ENCODE data around the gene MYH7B. TPM values are rescaled to one million over a fixed set of nuclear protein-coding genes. Genes with fewer than 3 reads are reported as not detected.

MYH7B gene
- total and polyA plus RNA-seq, 3 donors from 2014 or later = 21.8 to 30.2 (median 24.3) TPM

DNA sequence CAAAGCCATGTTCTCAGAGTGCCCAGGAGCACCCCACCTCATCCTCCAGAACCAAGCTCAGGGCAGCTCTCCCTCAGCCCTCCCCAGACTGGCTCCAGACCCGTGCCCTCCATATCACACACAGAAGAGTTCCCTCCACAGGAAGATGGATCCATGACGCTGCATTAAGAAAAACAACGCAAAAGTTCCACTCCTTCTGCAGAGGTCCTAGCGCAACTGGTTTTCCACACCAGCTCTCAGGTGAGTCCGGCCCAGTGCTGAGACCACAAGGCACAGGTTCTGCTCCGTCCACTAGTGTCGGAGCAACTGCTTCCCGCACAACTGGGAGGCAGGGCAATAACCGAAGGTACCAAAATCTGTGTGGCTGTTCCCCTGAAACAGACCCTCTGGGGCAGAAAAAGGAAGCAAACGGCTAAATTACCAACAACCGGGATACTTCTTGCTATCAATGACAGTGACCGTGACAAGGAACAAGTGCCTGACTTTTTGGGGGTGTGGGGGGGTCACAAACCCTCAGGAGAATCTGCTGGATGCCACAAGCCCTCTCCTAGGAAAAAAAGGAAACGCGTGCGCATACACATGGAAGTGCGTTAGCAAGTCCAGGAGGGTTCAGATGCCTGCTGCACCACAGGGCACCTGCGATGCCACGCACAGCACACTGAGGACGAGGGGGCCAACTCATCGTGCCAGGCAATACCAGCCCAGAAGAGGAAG lies 49.2 kb downstream of the MYH7B start:
- H3K9me3 ChIP-seq = no peaks in the 10 kb centered on the region
- no peak overlapping the region for H3K4me3 ChIP-seq
- no peak for DNase-seq
- no peak for TF ChIP-seq POLR2A (IDR thresholded peaks at IDR 0.05)
- TF ChIP-seq, protein P1, sequence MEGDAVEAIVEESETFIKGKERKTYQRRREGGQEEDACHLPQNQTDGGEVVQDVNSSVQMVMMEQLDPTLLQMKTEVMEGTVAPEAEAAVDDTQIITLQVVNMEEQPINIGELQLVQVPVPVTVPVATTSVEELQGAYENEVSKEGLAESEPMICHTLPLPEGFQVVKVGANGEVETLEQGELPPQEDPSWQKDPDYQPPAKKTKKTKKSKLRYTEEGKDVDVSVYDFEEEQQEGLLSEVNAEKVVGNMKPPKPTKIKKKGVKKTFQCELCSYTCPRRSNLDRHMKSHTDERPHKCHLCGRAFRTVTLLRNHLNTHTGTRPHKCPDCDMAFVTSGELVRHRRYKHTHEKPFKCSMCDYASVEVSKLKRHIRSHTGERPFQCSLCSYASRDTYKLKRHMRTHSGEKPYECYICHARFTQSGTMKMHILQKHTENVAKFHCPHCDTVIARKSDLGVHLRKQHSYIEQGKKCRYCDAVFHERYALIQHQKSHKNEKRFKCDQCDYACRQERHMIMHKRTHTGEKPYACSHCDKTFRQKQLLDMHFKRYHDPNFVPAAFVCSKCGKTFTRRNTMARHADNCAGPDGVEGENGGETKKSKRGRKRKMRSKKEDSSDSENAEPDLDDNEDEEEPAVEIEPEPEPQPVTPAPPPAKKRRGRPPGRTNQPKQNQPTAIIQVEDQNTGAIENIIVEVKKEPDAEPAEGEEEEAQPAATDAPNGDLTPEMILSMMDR (IDR thresholded peaks at IDR 0.05) = no peak
- H3K36me3 ChIP-seq (ENCODE audit: low read depth, missing control alignments) = peaks cover 4% of the 10 kb centered on the region
- no peaks in the 10 kb centered on the region for H3K4me1 ChIP-seq
- WGBS, 2 donors = 92 to 94% methylated on average over 18 to 20 of the region's 20 CpGs
- no peak overlapping the region for H3K27ac ChIP-seq
- no peaks in the 10 kb centered on the region for H3K27me3 ChIP-seq
- intact Hi-C loops (cut with DNase I; ENCODE audit: low total_unique reads) = no loop called here

MicroRNAs within 50 kb of the gene (microRNA counts, 767-probe panel; counts per million panel counts)
- microRNA hsa-miR-499a-3p = 0 to 152 counts per million in 2 donors
- 0 to 152 counts per million in 2 donors for microRNA hsa-miR-499a-5p
- microRNA hsa-miR-499b-3p = 0 to 152 counts per million in 2 donors
- 0 to 152 counts per million in 2 donors for microRNA hsa-miR-499b-5p

Small RNA genes lying within 50 kb of the gene (microRNA-seq; reads per million reads assigned to microRNA genes)
- 0 reads per million in 2 donors for gene MIR499A (ENCODE audit: borderline number of aligned reads in 2 of 2, borderline replicate concordance in 1 of 2)
- gene MIR499B (ENCODE audit: borderline number of aligned reads in 2 of 2, borderline replicate concordance in 1 of 2) = 0 reads per million in 2 donors

Small RNA genes lying within 50 kb of the gene (small RNA-seq; reads per million reads assigned to genes)
- 0.09 to 0.19 reads per million in 2 donors for gene MIR499A

Other genes starting within 250 kb of the MYH7B start
- gene NCOA6, start 130.2 kb upstream of the MYH7B start, total RNA-seq = 10 to 100 TPM; 48.1 to 54.4 TPM
- gene NCOA6, start 130.2 kb upstream of the MYH7B start, polyA plus RNA-seq (ENCODE audit: insufficient read depth, low read depth, low replicate concordance) = 45.2 TPM
- gene GGT7, start 83.0 kb upstream of the MYH7B start, total RNA-seq = 10 to 100 TPM; 22.6 to 24.1 TPM
- gene GGT7, start 83.0 kb upstream of the MYH7B start, polyA plus RNA-seq (ENCODE audit: insufficient read depth, low read depth, low replicate concordance) = 13.4 TPM
- 10 to 100 TPM; 58.2 to 63.7 TPM for gene ACSS2, start 79.3 kb upstream of the MYH7B start, total RNA-seq
- 39.7 TPM for gene ACSS2, start 79.3 kb upstream of the MYH7B start, polyA plus RNA-seq (ENCODE audit: insufficient read depth, low read depth, low replicate concordance)
- gene GSS, start 62 bp upstream of the MYH7B start, total RNA-seq = 10 to 100 TPM; 79.3 to 87.9 TPM
- gene GSS, start 62 bp upstream of the MYH7B start, polyA plus RNA-seq (ENCODE audit: insufficient read depth, low read depth, low replicate concordance) = 52.8 TPM
- 10 to 100 TPM; 76.6 to 78.4 TPM for gene TRPC4AP, start 136.9 kb downstream of the MYH7B start, total RNA-seq
- gene TRPC4AP, start 136.9 kb downstream of the MYH7B start, polyA plus RNA-seq (ENCODE audit: insufficient read depth, low read depth, low replicate concordance) = 68.8 TPM
- 10 to 100 TPM; 14.0 to 16.9 TPM for gene EDEM2, start 191.5 kb downstream of the MYH7B start, total RNA-seq
- gene EDEM2, start 191.5 kb downstream of the MYH7B start, polyA plus RNA-seq (ENCODE audit: insufficient read depth, low read depth, low replicate concordance) = 15.7 TPM
- 1 to 10 TPM; 7.2 to 8.2 TPM for gene PROCR, start 216.2 kb downstream of the MYH7B start, total RNA-seq
- gene PROCR, start 216.2 kb downstream of the MYH7B start, polyA plus RNA-seq (ENCODE audit: insufficient read depth, low read depth, low replicate concordance) = 23.6 TPM

Measured in testis (tissue), 3 donors.